Activated CD4-positive, alpha-beta T cell treated with anti-CD3 and anti-CD28 coated beads for 4 hours (primary cell): ENCODE data around the gene KMT5C.

Experiments used
- DNase-seq, 2 donors: peaks; one replicate each; pipeline ENCODE4 v3.0.0-alpha.2; 2020

KMT5C gene

DNA sequence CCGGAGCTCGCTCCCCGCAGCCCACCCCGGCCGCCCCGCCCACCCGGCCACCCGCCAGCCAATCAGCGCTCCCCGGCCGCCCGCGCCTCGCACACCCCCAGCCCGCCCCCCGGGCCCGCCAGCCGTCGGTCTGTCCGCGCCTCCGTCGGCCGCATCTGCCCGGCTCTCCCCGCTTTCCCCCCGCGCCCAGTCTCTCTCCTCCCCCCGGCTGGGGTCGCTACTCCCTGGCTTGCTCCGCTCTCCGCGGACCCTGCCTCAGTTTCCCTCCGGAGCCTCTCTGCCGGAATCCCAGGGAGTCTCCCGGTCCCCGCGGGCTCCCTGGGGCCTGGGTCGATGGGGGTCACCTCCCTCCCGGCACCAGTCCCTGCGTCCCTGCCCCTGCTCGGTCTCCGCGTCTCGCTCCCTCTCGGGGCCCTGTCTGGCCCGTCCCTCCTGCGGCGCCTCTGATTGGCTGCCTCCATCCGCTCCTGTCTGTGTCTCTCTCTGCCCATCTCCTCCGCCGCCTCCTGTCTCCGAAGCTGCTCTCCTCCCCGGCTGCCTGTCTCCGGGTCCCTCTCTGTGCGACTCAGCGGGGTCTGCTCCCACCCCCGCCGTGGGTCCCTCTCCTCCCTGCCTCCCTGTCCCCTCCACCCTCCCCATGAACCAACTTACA is 30.1 kb downstream of the KMT5C start:
- peak; percentile 23 to 32 for DNase-seq

- no peak for DNase-seq
Observed at GRCh38 chr19:55370305-55370988, 30.8 kb downstream of the KMT5C start, which contains the start of gene IL11. IL11 (minus strand) TSS chr19:55370463; CDS start chr19:55370310, 153 bp downstream.

DNA sequence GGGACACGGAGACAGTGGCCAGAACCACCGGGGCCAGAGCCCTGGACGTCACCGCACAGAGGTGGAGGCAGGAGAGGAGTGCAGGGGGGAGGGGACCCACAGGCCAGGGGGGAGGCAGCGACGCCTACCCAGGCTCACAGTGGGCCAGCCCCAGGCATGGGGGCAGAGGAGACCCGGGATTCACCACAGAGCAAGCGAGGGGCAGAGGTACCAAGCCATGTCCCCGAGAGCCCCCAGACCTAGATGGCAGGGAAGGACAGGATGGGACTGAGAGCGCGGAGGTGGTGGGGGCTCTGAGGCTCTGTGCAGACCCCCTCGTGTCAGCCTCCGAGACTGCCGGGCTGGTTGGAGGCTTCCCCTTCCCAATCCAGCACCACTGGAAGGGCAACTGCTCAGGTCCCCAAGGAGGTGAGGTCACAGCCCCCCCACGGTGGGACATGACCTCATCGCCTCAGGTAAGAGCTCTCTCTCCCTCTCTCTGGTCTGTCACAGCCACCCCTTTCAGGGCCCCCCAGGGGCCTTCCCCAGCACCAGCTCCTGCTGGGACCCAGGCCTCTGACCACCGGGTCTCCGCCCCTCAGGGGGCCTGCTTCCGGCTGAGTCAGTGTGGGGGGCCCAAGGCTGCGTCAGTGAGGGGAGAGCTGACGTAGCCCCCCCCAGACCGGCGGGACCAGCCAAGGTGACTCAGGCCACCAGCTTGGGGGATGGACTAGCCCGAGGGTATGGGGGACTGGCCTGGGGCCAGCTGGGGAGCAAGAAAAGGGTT is 32.8 kb downstream of the KMT5C start:
- DNase-seq, result no peak

DNA sequence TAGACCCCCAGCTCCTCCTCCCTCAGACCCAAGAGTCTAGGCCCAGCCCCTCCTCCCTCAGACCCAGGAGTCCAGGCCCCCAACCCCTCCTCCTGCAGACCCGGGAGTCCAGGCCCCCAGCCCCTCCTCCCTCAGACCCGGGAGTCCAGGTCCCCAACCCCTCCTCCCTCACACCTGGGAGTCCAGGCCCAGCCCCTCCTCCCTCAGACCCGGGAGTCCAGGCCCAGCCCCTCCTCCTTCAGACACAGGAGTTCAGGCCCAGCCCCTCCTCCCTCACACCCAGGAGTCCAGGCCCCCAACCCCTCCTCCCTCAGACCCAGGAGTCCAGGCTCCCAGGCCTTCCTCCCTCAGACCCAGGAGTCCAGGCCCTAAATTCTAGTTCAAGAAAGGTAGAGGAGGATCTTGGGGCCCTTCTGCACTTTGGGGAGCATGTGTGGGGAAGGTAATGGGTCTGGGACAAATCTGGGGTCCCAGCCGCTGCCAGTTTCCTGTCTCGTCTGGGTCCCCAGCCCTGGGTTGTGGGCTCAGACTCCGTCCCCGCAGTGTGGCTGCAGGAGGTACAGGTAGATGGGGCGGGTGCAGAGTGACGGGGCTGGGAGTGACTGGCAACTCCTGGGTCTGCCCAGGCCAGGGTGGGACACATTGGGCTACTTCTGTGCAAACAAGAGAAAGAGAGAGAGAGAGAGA is 33.8 kb downstream of the KMT5C start:
- no peak for DNase-seq

DNA sequence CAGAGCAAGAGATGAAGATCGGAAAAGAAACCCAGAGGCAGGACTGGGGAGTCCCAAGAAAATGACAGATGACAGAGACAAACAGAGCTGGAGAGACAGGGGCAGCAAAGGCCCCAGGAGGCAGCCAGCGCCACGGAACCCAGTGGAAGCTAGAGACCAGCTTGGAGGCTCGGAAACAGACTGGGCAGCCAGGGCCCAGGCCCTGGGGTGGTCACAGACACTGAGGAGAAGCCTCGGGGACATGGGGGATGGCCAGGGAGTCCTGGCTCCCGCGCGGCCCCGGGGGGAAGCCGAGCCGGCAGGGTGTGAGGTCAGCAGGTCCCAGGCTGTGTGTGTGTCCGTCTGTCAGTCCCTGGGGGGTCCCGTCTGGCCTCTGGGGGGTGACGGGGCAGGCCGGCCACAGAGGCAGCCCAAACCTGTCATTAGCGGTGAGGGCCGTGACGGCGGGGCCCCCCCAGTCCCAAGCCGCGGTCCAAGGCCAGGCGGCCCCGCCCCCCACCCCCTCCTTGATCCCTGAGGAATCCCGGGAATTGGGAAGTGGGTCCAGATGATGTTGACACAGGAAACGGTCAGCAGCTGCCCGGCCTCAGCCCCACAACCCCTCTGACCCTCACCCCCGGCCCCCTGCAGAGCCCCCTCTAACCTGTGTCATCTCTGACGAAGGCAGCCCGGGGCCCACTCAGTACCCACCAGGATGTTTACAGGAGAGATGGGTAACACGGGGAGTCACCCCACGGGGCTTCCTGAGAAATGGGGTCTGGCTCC is 34.5 kb downstream of the KMT5C start:
- DNase-seq, result no peak

DNA sequence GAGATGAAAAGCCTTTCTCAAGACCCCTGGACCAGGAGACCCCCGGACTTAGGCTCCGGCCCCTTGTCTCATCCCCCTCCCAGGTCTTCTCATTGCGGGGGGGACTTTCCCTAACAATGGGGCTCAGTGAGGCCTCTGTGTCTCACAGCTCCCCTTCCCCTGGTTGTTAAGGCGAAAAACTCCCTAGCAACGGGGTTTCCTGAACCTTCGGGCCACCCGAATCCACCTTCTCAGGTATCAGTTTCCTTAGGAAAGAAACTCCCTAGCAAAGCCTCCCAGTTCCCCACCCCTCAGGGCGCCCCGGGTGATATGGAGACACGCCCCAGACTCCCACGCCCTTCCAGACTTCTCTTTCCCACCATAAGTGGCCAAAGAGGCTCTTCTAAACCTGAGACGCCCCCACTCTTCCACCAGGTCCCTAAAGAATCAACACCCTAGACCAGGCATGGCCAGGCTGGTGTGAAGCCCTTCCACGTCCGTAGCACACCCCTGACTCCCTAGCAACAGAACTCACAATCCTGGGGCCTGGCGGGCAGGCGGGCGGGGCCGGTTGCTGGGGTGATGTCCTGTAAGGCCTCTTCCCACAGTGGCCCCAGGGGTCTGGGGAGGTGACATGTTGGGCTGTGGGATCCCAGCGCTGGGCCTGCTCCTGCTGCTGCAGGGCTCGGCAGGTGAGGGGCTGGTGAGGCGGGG is 36.7 kb downstream of the KMT5C start, which contains the start of gene TMEM190:
Gene TMEM190, plus strand, starts transcription at position 586 of the 693 bp plus-strand sequence. Its CDS starts 28 bp downstream, at position 614.
- DNase-seq, result no peak

DNA sequence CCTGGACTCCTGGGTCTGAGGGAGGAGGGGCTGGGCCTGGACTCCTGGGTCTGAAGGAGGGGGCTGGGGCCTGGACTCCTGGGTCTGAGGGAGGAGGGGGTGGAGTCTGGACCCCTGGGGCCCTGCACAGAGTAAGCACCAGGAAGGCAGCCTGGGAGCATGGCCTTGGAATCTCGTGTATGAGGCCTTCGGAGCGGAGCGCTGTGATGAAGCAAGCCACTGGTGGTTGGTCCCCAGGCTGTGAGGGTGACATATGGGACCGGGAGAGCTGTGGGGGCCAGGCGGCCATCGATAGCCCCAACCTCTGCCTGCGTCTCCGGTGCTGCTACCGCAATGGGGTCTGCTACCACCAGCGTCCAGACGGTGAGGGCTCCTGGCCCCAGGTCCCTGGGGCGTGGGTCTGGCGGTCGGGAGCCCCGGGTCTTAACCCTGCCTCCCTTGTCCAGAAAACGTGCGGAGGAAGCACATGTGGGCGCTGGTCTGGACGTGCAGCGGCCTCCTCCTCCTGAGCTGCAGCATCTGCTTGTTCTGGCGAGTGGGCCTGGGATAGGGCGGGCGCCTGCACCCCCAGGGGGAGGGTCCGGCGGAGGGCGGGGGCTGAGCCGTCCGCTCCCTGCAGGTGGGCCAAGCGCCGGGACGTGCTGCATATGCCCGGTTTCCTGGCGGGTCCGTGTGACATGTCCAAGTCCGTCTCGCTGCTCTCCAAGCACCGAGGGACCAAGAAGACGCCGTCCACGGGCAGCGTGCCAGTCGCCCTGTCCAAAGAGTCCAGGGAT is 37.9 kb downstream of the KMT5C start:
- DNase-seq, result no peak

DNA sequence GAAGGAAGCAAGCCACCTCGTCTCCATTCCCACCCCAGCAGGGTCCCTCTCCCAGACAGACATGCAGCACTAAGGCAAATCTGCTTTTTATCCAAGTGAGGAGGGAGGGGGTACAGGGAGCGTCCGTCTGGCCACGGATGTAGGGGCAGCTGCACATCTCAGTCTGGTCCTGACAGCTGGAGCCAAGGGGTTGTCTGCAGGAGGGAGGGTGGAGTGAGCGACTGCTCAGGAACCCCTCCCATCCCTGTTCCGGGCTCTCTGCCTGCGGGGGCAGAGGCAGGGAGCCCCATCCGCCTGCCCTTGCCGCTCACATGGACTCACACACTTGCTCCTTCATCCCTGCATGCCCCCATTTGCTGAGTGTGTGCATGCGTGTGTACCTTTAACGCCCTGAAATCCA is 39.5 kb downstream of the KMT5C start:
- no peak for DNase-seq

- no peak for DNase-seq
Observed at GRCh38 chr19:55382013-55382412, 42.3 kb downstream of the KMT5C start.

GRCh38 chr19:55382522-55383054 is 42.9 kb downstream of the KMT5C start:
- no peak for DNase-seq

GRCh38 chr19:55383279-55384130 is 43.8 kb downstream of the KMT5C start:
- peak; percentile 31 to 33 for DNase-seq

- peak; percentile 26 to 38 for DNase-seq
Observed at GRCh38 chr19:55384131-55384919, 44.6 kb downstream of the KMT5C start, which contains the start of gene TMEM238. TMEM238 (minus strand) TSS chr19:55384292; CDS start chr19:55384259, 33 bp downstream.

DNA sequence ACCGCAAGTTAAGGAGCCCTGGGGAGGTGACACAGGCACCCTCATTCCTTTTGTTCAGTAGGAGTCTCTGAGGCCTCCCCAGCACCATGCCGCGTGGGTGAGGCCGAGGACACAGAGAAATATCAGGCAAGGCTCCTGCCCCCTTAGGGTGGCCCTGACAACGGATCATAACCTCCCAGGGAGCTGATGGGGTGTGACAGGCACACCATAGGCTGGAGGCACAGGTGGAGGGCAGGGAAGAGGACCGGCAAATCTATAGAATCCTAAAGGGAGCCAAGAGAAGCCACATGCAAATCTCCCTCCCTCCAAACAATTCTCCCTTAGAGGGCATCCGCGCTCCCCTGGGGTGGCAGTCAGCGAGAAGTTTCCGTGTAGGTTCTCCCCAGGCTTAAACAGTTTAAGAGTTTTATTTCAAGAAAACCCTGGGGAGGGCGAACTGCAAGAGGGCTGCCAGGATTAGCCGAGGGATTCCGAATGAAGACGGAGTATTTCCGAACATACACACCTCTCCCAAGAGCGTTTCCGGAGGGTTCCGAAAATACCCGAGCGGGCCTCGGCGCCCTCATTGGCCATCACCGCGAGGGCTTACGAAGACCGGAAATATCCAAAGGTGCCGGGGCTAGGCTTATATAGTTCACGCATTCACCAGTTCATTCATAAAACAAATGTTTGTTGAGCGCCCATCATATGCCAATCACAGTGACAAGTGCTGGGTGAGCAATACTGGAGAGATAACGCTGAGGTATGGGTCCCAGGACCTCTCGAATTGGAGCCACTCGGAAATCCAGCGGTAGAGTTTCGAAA is 45.4 kb downstream of the KMT5C start:
- DNase-seq, result peak; percentile 90 to 95

DNA sequence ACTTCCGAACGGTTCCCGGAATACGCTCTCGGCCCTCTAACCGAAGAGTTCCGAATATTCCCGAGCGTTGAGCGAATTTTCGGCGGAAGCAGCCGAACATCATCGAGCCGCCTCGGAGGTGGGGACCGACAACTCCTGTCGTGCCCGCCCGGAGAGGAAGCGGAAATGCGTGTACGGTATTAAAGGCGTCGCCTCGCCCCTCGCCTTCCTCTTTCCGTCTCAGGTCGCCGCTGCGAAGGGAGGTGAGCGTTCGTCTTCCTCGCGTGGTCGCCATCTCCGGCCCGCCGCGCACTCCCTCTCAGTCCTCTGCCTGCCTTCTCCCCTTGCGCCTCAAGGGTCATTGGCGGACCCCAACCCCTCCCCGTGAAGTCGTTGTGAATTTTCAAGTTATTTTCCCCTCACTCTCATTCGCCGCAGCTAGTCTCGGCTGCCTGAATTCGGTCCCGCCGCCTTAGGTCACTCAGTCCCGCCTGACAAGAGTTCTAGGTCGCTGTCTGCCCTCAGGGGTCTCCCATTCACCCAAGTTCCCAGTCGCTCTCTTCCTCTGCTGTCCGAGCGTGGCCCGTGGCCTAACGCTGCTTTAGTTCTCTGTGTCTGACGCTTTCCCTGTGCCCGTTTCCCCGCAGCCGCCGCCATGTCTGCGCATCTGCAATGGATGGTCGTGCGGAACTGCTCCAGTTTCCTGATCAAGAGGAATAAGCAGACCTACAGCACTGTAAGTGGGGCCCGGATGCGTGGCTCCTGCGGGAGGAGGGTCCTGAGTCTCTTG is 46.2 kb downstream of the KMT5C start, which contains the start of gene RPL28:
Gene RPL28, plus strand, starts transcription at position 209 of the 769 bp plus-strand sequence. Its CDS starts 426 bp downstream, at position 635.
- DNase-seq, result peak; percentile 98 to 99

DNA sequence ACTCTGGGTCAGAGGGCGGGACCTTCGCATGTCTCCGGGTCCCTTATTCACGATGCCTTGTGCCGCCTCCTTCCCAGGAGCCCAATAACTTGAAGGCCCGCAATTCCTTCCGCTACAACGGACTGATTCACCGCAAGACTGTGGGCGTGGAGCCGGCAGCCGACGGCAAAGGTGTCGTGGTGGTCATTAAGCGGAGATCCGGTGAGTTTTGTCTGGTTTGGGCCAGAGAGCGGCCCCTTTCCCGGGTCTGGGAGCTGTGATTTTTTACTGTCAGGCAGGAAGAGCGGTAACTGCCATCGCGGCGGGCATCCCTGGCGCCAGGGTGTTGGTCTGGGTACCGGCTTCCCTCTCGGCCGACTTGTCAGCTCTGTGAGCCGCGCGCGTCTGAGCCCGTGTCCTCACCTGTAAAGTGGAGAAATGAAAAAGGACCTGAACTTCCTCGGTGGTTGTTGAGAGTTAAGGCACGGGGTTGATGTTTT is 46.9 kb downstream of the KMT5C start:
- peak in 1 of 2 donors; percentile 15 for DNase-seq

DNA sequence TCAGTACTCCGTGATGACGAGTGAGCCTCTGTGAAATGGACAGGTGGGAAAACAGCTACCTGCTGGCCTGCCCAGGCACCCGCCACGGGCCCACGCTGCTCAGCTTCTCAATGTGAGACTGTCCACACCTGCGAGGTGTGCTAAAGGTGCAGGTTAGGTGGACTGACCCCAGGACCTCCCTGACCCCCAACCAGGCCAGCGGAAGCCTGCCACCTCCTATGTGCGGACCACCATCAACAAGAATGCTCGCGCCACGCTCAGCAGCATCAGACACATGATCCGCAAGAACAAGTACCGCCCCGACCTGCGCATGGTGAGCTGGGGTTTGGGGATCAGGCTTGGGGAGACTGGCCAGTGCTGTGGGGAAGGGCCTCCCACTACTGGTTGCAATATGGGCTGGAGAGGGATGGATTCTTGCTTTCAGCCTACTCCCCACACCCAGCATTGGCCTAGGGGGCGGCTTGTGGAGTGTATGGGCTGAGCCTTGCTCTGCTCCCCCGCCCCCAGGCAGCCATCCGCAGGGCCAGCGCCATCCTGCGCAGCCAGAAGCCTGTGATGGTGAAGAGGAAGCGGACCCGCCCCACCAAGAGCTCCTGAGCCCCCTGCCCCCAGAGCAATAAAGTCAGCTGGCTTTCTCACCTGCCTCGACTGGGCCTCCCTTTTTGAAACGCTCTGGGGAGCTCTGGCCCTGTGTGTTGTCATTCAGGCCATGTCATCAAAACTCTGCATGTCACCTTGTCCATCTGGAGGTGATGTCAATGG is 48.2 kb downstream of the KMT5C start:
- no peak for DNase-seq
